KOPT-K1 (cell line): ENCODE results near the gene ZNF343.

Experiments
- H3K27ac ChIP-seq: fragments of 200-600 bp; sonication (generic); 2 replicates; pipeline ENCODE4 v1.5.1; 2016; ENCODE audit warnings: antibody characterized with exemption, mild to moderate bottlenecking, low read depth, low read length; ENCODE audit not compliant: poor library complexity, severe bottlenecking
- H3K36me3 ChIP-seq: fragments of 200-600 bp; sonication (generic); 2 replicates; pipeline ENCODE4 v1.5.1; 2017; ENCODE audit warnings: antibody characterized with exemption, mild to moderate bottlenecking, low read length, moderate library complexity; ENCODE audit not compliant: insufficient read depth
- H3K9me3 ChIP-seq: fragments of 200-600 bp; sonication (generic); 2 replicates; pipeline ENCODE4 v1.5.1; 2017; ENCODE audit warnings: antibody characterized with exemption, low read length, mild to moderate bottlenecking; ENCODE audit not compliant: insufficient read depth, poor library complexity, severe bottlenecking

ZNF343 gene

DNA sequence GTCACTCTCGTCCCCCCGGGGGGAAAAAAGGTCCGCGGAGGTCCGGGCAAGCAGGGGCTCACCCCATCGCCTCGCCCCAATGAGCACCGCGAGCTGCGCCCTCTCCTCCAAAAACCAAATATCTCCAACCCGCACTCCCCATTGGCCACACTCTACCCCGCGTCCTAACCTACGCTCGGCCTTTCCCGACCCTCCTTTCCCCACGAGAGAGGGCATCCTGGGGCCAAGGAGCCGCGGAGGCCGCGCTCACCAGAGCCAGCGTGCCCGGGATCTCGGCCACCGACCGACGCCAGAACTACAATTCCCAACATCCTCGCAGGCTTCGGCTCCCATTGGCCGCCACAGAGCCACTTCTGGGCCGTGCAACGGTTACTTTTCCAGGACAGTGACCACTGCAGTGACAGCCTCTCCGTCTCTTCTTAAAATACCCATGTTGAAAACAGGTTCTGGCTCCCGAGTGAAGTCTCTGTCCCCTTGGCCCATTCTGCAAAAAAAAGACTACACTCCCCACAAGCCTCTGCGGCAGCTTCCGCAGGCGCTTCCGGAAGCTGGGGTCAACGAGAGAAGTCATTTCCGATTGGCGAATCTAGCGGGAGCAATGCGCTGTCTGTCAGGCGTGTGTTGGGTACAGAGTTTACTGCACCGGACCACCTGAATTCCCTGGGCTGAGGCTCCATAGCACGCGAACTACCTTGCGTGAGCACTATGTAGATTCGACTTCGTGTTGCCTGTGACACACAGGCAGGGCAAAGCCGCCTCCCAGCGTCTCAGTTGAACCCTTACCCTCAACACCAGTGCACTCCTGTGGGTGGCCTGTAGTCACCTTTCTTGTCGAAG is at the start of gene ZNF343:
TSS of gene ZNF343 (minus strand) at position 285 of the 837 bp plus-strand sequence. CDS start 15,020 bp downstream, outside the sequence.
- H3K36me3 ChIP-seq = no peaks in the 10 kb centered on the region
- H3K27ac ChIP-seq = peak within 1 kb of the TSS; percentile 73
- H3K9me3 ChIP-seq = no peaks in the 10 kb centered on the region

GRCh38 chr20:2557873-2558580 is 49.3 kb upstream of the ZNF343 start:
- H3K9me3 ChIP-seq = no peaks in the 10 kb centered on the region
- no peak overlapping the region for H3K27ac ChIP-seq
- no peaks in the 10 kb centered on the region for H3K36me3 ChIP-seq

- H3K9me3 ChIP-seq = no peaks in the 10 kb centered on the region
- no peaks in the 10 kb centered on the region for H3K36me3 ChIP-seq
- H3K27ac ChIP-seq = no peak overlapping the region
Observed at GRCh38 chr20:2545594-2545993, 36.9 kb upstream of the ZNF343 start.

GRCh38 chr20:2544211-2544610 is 35.5 kb upstream of the ZNF343 start:
- H3K9me3 ChIP-seq = no peaks in the 10 kb centered on the region
- H3K27ac ChIP-seq = no peak overlapping the region
- H3K36me3 ChIP-seq = no peaks in the 10 kb centered on the region

DNA sequence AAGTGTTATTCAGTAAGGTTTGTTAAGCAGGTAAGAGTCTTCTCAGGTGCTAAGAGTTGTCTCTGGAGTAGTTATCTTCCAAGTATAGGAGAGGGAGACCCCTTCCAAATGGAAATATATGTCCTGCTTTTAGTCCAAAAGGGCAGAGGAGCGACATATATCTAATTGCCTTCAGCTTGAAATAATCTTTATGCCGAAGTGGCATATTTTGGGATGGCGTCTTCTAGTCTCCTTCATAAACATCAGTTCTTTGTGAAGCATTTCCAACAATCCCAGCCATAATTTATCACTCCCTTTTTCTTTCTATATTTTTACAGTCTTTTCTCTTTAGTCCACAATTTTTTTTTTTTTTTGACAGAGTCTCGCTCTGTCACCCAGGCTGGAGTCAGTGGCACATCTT is 33.6 kb upstream of the ZNF343 start:
- no peaks in the 10 kb centered on the region for H3K9me3 ChIP-seq
- no peak overlapping the region for H3K27ac ChIP-seq
- no peaks in the 10 kb centered on the region for H3K36me3 ChIP-seq

DNA sequence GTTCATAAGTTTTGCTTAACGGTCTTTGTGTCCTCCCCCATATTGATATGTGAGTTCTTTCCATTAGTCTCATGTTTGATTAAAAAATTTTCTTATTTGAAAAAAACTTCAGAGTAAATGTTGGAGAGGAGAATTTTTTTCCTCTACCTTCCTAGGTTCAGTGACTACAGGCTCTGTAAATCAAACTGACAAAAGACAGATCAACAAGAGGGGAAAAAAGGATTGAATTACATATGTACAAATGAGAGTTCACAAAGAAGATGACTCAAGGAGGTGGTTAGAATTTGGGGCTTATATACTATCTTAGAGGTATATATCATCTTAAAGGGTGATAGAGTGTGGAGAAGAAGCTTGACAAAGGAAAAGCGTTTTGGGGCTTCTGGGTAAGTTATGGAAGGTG is 33.2 kb upstream of the ZNF343 start:
- no peak overlapping the region for H3K27ac ChIP-seq
- H3K9me3 ChIP-seq = no peaks in the 10 kb centered on the region
- no peaks in the 10 kb centered on the region for H3K36me3 ChIP-seq

DNA sequence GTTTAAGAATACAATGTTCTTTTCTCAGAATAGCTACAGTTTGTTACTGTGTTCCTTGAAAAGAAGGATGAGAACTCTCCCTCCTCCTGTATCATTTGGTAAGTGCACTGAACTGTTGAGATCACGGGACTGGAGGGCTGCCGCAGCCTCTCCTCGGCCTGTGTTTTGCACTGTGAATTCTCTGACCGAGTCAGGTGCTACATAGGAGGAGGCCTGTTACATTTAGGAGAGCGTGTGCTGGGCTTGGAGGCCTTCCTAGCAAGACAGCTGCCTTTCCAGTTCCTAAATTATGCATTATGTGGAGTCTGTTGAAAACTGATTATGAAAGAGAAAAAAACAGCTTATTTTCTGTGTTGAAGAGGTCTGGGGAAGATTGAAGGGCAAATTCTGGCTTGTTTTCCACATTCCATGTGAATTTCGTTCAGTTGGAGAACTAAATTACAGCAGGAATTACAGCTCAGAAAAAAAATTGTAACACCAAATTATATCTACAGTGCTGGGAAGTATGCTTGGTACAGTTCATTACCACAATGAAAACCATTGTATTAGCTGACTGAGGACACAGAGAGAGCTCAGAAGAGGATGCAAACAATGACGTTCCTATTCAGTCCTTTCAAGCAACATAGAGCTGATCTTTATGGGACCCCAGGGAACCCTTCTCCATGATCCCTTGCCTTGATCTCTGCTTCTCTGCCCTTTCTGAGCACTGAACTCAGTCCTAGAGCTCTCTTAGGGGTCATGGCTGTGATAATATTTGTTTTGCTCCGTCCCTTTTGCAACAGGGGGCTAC is 30.4 kb upstream of the ZNF343 start:
- no peaks in the 10 kb centered on the region for H3K9me3 ChIP-seq
- no peaks in the 10 kb centered on the region for H3K36me3 ChIP-seq
- H3K27ac ChIP-seq = no peak overlapping the region

- Histone ChIP-seq H3K36me3 (no peaks in the 10 kb centered on the region), H3K27ac (no peak overlapping the region), H3K9me3 (no peaks in the 10 kb centered on the region)
Observed at GRCh38 chr20:2538356-2538755, 29.6 kb upstream of the ZNF343 start.

- Histone ChIP-seq H3K27ac (no peak overlapping the region), H3K36me3 (no peaks in the 10 kb centered on the region), H3K9me3 (no peaks in the 10 kb centered on the region)
Observed at GRCh38 chr20:2537101-2537500, 28.4 kb upstream of the ZNF343 start.

- Histone ChIP-seq H3K9me3 (no peaks in the 10 kb centered on the region), H3K27ac (no peak within 1 kb of the TSS), H3K36me3 (no peaks in the 10 kb centered on the region)
Observed at GRCh38 chr20:2536560-2536986, 27.9 kb upstream of the ZNF343 start, which contains the start of gene TMC2. Gene TMC2 (plus strand): TSS chr20:2536573. CDS start chr20:2536622, 49 bp downstream.

- no peak overlapping the region for H3K27ac ChIP-seq
Observed at GRCh38 chr20:2535711-2536559, 27.2 kb upstream of the ZNF343 start.

GRCh38 chr20:2533118-2533517 is 24.4 kb upstream of the ZNF343 start:
- Histone ChIP-seq H3K9me3 (no peaks in the 10 kb centered on the region), H3K27ac (no peak overlapping the region), H3K36me3 (no peaks in the 10 kb centered on the region)

More at GRCh38 chr20:2535711-2536559, 27.2 kb upstream of the ZNF343 start:
- no peaks in the 10 kb centered on the region for H3K36me3 ChIP-seq
- no peaks in the 10 kb centered on the region for H3K9me3 ChIP-seq

DNA sequence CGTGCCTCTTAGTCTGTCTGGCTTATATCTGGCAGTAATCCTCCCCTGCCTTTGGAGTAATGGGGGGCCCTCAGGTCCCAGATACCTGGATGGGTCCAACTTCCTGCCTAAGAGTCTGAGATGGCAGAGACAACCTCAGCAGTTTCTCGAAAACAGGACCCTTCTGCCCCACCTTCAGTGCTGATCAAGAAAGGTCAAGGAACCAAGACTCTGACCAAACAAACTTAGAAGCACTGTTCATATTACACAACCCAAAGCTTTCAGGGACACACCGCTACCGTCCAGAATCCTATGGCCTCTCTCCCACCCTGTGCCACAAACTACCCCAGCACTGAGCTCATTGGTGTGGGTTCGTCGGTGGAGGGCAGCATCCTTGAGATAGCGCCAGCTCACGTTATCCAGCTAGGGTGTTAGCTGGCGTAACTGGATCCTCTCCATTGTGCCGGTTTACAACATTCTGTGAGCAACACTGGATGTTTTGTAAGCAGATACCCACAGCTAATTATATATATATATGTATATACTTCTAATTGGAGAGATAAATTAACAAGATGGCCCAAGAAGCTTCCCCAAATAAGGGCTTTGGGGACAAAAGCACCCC is 20.1 kb upstream of the ZNF343 start:
- Histone ChIP-seq H3K9me3 (no peaks in the 10 kb centered on the region), H3K27ac (no peak overlapping the region), H3K36me3 (no peaks in the 10 kb centered on the region)

DNA sequence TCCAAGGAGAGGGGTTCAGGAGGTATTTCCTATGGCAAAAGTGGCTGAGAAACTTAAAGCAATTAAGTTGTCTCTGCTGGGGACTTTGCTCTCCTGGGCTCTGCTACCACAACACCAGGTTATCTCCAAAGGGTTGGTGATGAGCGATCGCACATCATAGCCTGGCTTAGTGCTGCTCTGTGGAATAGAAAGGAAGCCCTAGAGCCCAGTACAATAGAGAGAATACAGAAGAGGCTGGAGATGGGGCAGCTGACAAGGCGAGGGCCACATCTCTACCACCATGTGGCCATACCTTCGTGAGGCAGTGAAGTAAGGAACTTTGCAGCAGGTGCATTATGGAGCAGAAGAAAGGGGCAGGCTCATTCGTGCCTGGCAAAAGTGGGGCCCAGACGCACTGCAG is 19.0 kb upstream of the ZNF343 start:
- Histone ChIP-seq H3K36me3 (no peaks in the 10 kb centered on the region), H3K27ac (no peak overlapping the region), H3K9me3 (no peaks in the 10 kb centered on the region)
